ENCODE data around the gene TTLL5. TPM values are rescaled to one million over a fixed set of nuclear protein-coding genes. Genes with fewer than 3 reads are reported as not detected.

The TTLL5 gene
- total and polyA plus RNA-seq, 2 of the 13 experiments (the other 11 are each of a cell fraction or from before 2014, with no cell fraction given), result 11.8 to 18.8 TPM

- TF ChIP-seq FUBP1 (CRISPR knock-in tag; IDR thresholded peaks at IDR 0.05; ENCODE audit: borderline replicate concordance) (no peak), ARID4A (CRISPR knock-in tag; IDR thresholded peaks at IDR 0.05; ENCODE audit: borderline replicate concordance) (no peak), NAIF1 (CRISPR knock-in tag; IDR thresholded peaks at IDR 0.05; ENCODE audit: borderline replicate concordance) (no peak), ZNF569 (CRISPR knock-in tag; IDR thresholded peaks at IDR 0.05; ENCODE audit: borderline replicate concordance) (no peak)
Observed at GRCh38 chr14:75979071-75979571, 318.1 kb downstream of the TTLL5 start (continued).
